Measurements from ENCODE around the gene DCLK1. TPM values are rescaled to one million over a fixed set of nuclear protein-coding genes. Genes with fewer than 3 reads are reported as not detected.

Gene DCLK1
- total and polyA plus RNA-seq, 2 experiments from 2014 or later, result 0.48 to 0.65 TPM

DNA sequence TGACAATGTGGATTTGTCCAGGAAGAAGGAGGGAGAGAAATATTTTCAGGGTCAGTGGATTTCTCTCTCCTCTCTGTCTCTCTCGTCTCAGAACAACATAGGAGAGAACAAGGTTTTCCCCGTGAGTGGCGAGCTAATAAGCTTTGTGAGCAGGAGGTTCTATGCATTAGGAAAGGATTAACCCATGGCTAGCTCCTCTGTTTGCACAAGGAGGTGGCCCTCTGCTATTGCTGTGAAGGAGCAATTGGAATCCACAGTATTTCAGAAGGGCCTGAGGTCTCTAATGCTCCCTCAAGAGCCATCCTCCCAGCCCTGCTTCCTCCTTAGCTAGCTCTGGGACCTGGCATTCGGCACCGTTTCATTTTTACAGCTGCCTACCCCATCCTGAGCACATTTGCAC is 365.8 kb downstream of the DCLK1 start:
- TF ChIP-seq EZH2phosphoT487 (IDR thresholded peaks at IDR 0.05; ENCODE audit: insufficient read depth, low read depth), result no peak
- no peak for TF ChIP-seq EZH2 (IDR thresholded peaks at IDR 0.05; ENCODE audit: insufficient read depth, poor library complexity, severe bottlenecking)
- H2AFZ ChIP-seq, result peak overlapping the region; percentile 82
- WGBS, 2 experiments (ENCODE audit: low coverage in 1 of 2, low lambda C conversion rate in 2 of 2, missing lambda C conversion rate in 2 of 2), result 26 to 30% methylated on average over 5 of the region's 5 CpGs
- H3F3A ChIP-seq (ENCODE audit: insufficient read depth), result peaks cover 11% of the 10 kb centered on the region
- H3K4me2 ChIP-seq (ENCODE audit: unreplicated experiment), result peak overlapping the region; percentile 55
- H3K9me2 ChIP-seq (ENCODE audit: insufficient read depth), result no peaks in the 10 kb centered on the region
- H3K27ac ChIP-seq, result no peak overlapping the region
- no peaks in the 10 kb centered on the region for H3K79me2 ChIP-seq (ENCODE audit: insufficient read depth)
- DNase-seq, result peak; percentile 15
- no peaks in the 10 kb centered on the region for H3K36me3 ChIP-seq (ENCODE audit: low read depth)
- peak overlapping the region; percentile 46; the same call in 1 of the 2 replicates for H3K9ac ChIP-seq
- H4K20me1 ChIP-seq (ENCODE audit: insufficient read depth), result no peaks in the 10 kb centered on the region
- H3K27me3 ChIP-seq (replicated peaks; ENCODE audit: insufficient read depth), result no peaks in the 10 kb centered on the region
- peaks cover 16% of the 10 kb centered on the region for H3K4me1 ChIP-seq (ENCODE audit: insufficient read depth)
- H3K4me3 ChIP-seq, result peak overlapping the region; percentile 55
- no peaks in the 10 kb centered on the region for H3K9me3 ChIP-seq (ENCODE audit: low read depth)
- in situ Hi-C loops (cut with MboI), result no loop called here

DNA sequence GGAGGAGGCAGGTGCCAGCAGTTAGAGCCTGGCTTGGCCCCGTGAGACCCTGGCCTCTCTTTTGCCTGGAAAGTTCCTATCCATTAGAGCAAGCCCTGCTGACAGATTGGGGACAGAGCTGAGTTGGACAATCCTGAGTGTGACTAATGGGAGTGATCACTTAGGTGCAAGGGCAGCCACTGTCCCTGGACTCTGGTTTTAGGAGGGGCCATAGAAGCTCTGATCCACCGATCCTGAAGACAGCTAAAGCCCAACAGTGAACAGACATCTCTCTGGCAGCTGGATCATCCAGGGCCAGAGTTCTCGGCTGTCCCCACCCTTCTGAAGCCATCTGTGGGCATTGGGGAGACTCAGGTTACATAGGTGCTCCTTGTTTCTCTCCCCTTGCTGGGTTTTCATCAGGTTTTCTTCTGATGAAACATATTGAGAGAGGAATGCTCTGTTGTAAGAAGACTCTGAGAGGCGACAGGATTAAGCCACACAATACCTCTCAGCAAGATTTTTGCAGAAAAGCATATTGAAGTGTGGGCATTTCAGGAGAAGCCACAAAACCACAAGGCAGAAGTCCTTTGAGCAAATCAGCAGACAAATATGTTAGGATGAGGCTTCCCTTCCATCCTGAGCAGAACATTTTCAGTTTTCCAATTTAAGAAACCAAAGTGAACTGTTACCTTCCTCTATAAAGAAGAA is 366.7 kb downstream of the DCLK1 start:
- no peaks in the 10 kb centered on the region for H3K27me3 ChIP-seq (replicated peaks; ENCODE audit: insufficient read depth)
- no peaks in the 10 kb centered on the region for H3K36me3 ChIP-seq (ENCODE audit: low read depth)
- H3K9me3 ChIP-seq (ENCODE audit: low read depth), result no peaks in the 10 kb centered on the region
- H3K4me1 ChIP-seq (ENCODE audit: insufficient read depth), result peaks cover 16% of the 10 kb centered on the region
- no peak overlapping the region for H3K9ac ChIP-seq
- no peaks in the 10 kb centered on the region for H3K9me2 ChIP-seq (ENCODE audit: insufficient read depth)
- WGBS, 2 experiments (ENCODE audit: low coverage in 1 of 2, low lambda C conversion rate in 2 of 2, missing lambda C conversion rate in 2 of 2), result 68 to 80% methylated on average over 4 of the region's 4 CpGs
- H3K79me2 ChIP-seq (ENCODE audit: insufficient read depth), result no peaks in the 10 kb centered on the region
- H4K20me1 ChIP-seq (ENCODE audit: insufficient read depth), result no peaks in the 10 kb centered on the region
- peak overlapping the region; percentile 82 for H2AFZ ChIP-seq
- H3F3A ChIP-seq (ENCODE audit: insufficient read depth), result peaks cover 11% of the 10 kb centered on the region
- peak overlapping the region; percentile 55 for H3K4me2 ChIP-seq (ENCODE audit: unreplicated experiment)
- no peak overlapping the region for H3K27ac ChIP-seq
- no peak for TF ChIP-seq EZH2phosphoT487 (IDR thresholded peaks at IDR 0.05; ENCODE audit: insufficient read depth, low read depth)
- TF ChIP-seq EZH2 (IDR thresholded peaks at IDR 0.05; ENCODE audit: insufficient read depth, poor library complexity, severe bottlenecking), result no peak
- peak; percentile 33 for DNase-seq
- peak overlapping the region; percentile 55 for H3K4me3 ChIP-seq
- in situ Hi-C loops (cut with MboI), result no loop called here

DNA sequence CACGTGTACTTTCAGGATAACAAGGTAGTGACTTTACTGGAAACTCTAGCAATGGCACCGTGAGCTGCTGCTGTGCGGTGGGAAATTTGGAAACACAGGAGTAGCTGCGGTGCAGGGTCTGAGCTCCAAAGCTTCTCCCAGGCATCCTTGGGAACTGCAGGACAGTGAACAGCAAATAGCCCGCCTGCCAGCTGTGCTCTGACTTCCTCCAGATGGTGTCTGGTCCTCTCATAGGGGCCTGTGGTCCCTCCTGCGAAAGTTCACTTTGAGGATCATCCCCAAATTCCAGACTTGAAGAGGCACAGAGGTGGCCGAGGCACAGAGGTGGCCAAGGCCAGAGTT is 367.4 kb downstream of the DCLK1 start:
- no peak overlapping the region for H3K27ac ChIP-seq
- in situ Hi-C loops (cut with MboI), result no loop called here

DNA sequence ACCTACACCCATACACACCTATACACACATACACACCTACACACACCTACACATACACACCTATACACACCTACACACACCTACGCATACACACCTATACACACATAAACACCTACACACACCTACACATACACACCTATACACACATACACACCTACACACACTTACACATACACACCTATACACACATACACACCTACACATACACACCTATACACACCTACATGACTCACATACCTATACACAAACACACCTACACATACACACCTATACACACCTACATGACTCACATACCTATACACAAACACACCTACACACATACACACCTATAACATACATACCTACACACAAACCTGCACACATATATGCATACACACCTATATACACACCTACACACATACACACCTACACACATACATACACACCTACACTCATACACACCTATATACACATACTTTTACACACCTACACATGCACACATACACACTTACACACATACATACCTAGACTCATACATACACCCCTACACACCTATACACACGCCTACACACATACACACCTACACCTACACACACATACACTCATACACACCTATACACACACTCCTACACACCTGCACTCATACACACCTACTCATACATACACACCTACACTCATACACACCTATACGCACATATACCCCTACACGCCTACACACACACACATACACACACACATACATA is 368.0 kb downstream of the DCLK1 start:
- Histone ChIP-seq H3K9ac (no peak overlapping the region), H3K36me3 (ENCODE audit: low read depth) (no peaks in the 10 kb centered on the region), H3K4me1 (ENCODE audit: insufficient read depth) (peaks cover 16% of the 10 kb centered on the region), H3K79me2 (ENCODE audit: insufficient read depth) (no peaks in the 10 kb centered on the region), H2AFZ (no peak overlapping the region), H3K9me2 (ENCODE audit: insufficient read depth) (no peaks in the 10 kb centered on the region), H4K20me1 (ENCODE audit: insufficient read depth) (no peaks in the 10 kb centered on the region), H3K9me3 (ENCODE audit: low read depth) (no peaks in the 10 kb centered on the region), H3K4me3 (no peak overlapping the region), H3K4me2 (ENCODE audit: unreplicated experiment) (no peak overlapping the region), H3K27me3 (replicated peaks; ENCODE audit: insufficient read depth) (no peaks in the 10 kb centered on the region), H3F3A (ENCODE audit: insufficient read depth) (peaks cover 11% of the 10 kb centered on the region), H3K27ac (no peak overlapping the region)
- DNase-seq, result no peak
- in situ Hi-C loops (cut with MboI), result no loop called here
- TF ChIP-seq EZH2 (IDR thresholded peaks at IDR 0.05; ENCODE audit: insufficient read depth, poor library complexity, severe bottlenecking) (no peak), EZH2phosphoT487 (IDR thresholded peaks at IDR 0.05; ENCODE audit: insufficient read depth, low read depth) (no peak)
- 51 to 65% methylated on average over 3 to 4 of the region's 4 CpGs for WGBS, 2 experiments (ENCODE audit: low coverage in 1 of 2, low lambda C conversion rate in 2 of 2, missing lambda C conversion rate in 2 of 2)

More for the DNA sequence above, 367.4 kb downstream of the DCLK1 start:
- no peak for DNase-seq
- no peaks in the 10 kb centered on the region for H4K20me1 ChIP-seq (ENCODE audit: insufficient read depth)
- H2AFZ ChIP-seq, result no peak overlapping the region
- no peaks in the 10 kb centered on the region for H3K79me2 ChIP-seq (ENCODE audit: insufficient read depth)
- H3K27me3 ChIP-seq (replicated peaks; ENCODE audit: insufficient read depth), result no peaks in the 10 kb centered on the region
- H3K9me3 ChIP-seq (ENCODE audit: low read depth), result no peaks in the 10 kb centered on the region
- H3K4me2 ChIP-seq (ENCODE audit: unreplicated experiment), result no peak overlapping the region
- no peak overlapping the region for H3K4me3 ChIP-seq
- no peaks in the 10 kb centered on the region for H3K36me3 ChIP-seq (ENCODE audit: low read depth)
- peaks cover 11% of the 10 kb centered on the region for H3F3A ChIP-seq (ENCODE audit: insufficient read depth)
- H3K4me1 ChIP-seq (ENCODE audit: insufficient read depth), result peaks cover 16% of the 10 kb centered on the region
- WGBS, 2 experiments (ENCODE audit: low coverage in 1 of 2, low lambda C conversion rate in 2 of 2, missing lambda C conversion rate in 2 of 2), result 89 to 92% methylated on average over 7 of the region's 7 CpGs
- no peaks in the 10 kb centered on the region for H3K9me2 ChIP-seq (ENCODE audit: insufficient read depth)
- H3K9ac ChIP-seq, result no peak overlapping the region
- no peak for TF ChIP-seq EZH2 (IDR thresholded peaks at IDR 0.05; ENCODE audit: insufficient read depth, poor library complexity, severe bottlenecking)
